ENCODE data around the gene MYCBP. TPM values are rescaled to one million over a fixed set of nuclear protein-coding genes. Genes with fewer than 3 reads are reported as not detected.

Gene MYCBP
- total and polyA plus RNA-seq, 8 donors, result 2.2 to 111 (median 13.8) TPM

GRCh38 chr1:38815903-38816627, 57.1 kb downstream of the MYCBP start:
- peak in 1 of 2 donors; percentile 51 for DNase-seq
- whole genome bisulfite sequencing, 5 donors, result 18 to 40% (median 25%) methylated on average over 27 to 36 of the region's 36 CpGs
- peaks cover 13 to 78% (median 38%) of the 10 kb centered on the region in 3 donors for H3K27me3 ChIP-seq
- TF ChIP-seq EP300 (IDR thresholded peaks at IDR 0.05), result no peak
- intact Hi-C loops (cut with DNase I; ENCODE audit: low total_unique reads), result no loop called here
- H3K4me1 ChIP-seq, result peaks cover 11 to 15% (median 13%) of the 10 kb centered on the region in 4 donors
- no peak overlapping the region for H3K27ac ChIP-seq
- peaks cover 0 to 11% (median 2%) of the 10 kb centered on the region in 4 donors for H3K9me3 ChIP-seq
- H3K36me3 ChIP-seq, result no peaks in the 10 kb centered on the region
- no peak overlapping the region for H3K4me3 ChIP-seq

- Histone ChIP-seq H3K9me3 (peaks cover 0 to 11% (median 2%) of the 10 kb centered on the region in 4 donors), H3K27ac (no peak overlapping the region), H3K36me3 (no peaks in the 10 kb centered on the region), H3K4me3 (no peak overlapping the region), H3K4me1 (peaks cover 11 to 15% (median 13%) of the 10 kb centered on the region in 4 donors), H3K27me3 (peaks cover 13 to 89% (median 38%) of the 10 kb centered on the region in 3 donors)
- 50 to 71% (median 60%) methylated on average over 1 of the region's 1 CpG for WGBS, 5 donors
- TF ChIP-seq POLR2A (IDR thresholded peaks at IDR 0.05), result no peak
- TF ChIP-seq EP300 (IDR thresholded peaks at IDR 0.05), result no peak
- TF ChIP-seq CTCF (IDR thresholded peaks at IDR 0.05), result no peak
- TF ChIP-seq POLR2AphosphoS5 (IDR thresholded peaks at IDR 0.05), result no peak
- no peak for DNase-seq
- intact Hi-C loops (cut with DNase I; ENCODE audit: low total_unique reads), result no loop called here
Observed at GRCh38 chr1:38814984-38815464, 58.1 kb downstream of the MYCBP start.

- peaks cover 11 to 15% (median 13%) of the 10 kb centered on the region in 4 donors for H3K4me1 ChIP-seq
- no peak overlapping the region for H3K4me3 ChIP-seq
- no peak for DNase-seq
- no peaks in the 10 kb centered on the region for H3K36me3 ChIP-seq
- peaks cover 13 to 93% (median 38%) of the 10 kb centered on the region in 3 donors for H3K27me3 ChIP-seq
- H3K9me3 ChIP-seq, result peaks cover 0 to 11% (median 2%) of the 10 kb centered on the region in 4 donors
- TF ChIP-seq CTCF (IDR thresholded peaks at IDR 0.05), result no peak
- no peak for TF ChIP-seq POLR2AphosphoS5 (IDR thresholded peaks at IDR 0.05)
- no peak for TF ChIP-seq EP300 (IDR thresholded peaks at IDR 0.05)
- no peak for TF ChIP-seq POLR2A (IDR thresholded peaks at IDR 0.05)
- intact Hi-C loops (cut with DNase I; ENCODE audit: low total_unique reads), result no loop called here
- no peak overlapping the region for H3K27ac ChIP-seq
- 54 to 67% (median 65%) methylated on average over 7 of the region's 7 CpGs for WGBS, 5 donors
Observed at GRCh38 chr1:38814444-38814983, 58.6 kb downstream of the MYCBP start.

- H3K36me3 ChIP-seq, result no peaks in the 10 kb centered on the region
- no peak for DNase-seq
- H3K4me1 ChIP-seq, result peaks cover 3 to 5% (median 3%) of the 10 kb centered on the region in 4 donors
- H3K4me3 ChIP-seq, result no peak overlapping the region
- H3K9me3 ChIP-seq, result peaks cover 0 to 11% (median 2%) of the 10 kb centered on the region in 4 donors
- 50 to 56% (median 55%) methylated on average over 5 of the region's 5 CpGs for WGBS, 5 donors
- intact Hi-C loops (cut with DNase I; ENCODE audit: low total_unique reads), result no loop called here
- H3K27me3 ChIP-seq, result peaks cover 5 to 93% (median 27%) of the 10 kb centered on the region in 3 donors
- TF ChIP-seq POLR2A (IDR thresholded peaks at IDR 0.05), result no peak
- no peak for TF ChIP-seq POLR2AphosphoS5 (IDR thresholded peaks at IDR 0.05)
- no peak for TF ChIP-seq CTCF (IDR thresholded peaks at IDR 0.05)
- no peak for TF ChIP-seq EP300 (IDR thresholded peaks at IDR 0.05)
- no peak overlapping the region for H3K27ac ChIP-seq
Observed at GRCh38 chr1:38812981-38813380, 60.2 kb downstream of the MYCBP start.

Small RNA genes lying within 50 kb of the gene (small RNA-seq; reads per million reads assigned to genes)
- 0 reads per million in 4 donors for gene GJA9-MYCBP

Other genes starting within 250 kb of the MYCBP start
- 10 to 100 TPM in 3 of 5 donors, 1 to 10 TPM in 2; 1.2 to 25.0 (median 11.2) TPM for gene RRAGC, start 13.6 kb downstream of the MYCBP start, total RNA-seq
- gene RRAGC, start 13.6 kb downstream of the MYCBP start, polyA plus RNA-seq, result 10 to 100 TPM in 2 of 3 donors, 1 to 10 TPM in 1; 9.7 to 15.3 (median 14.9) TPM
- gene GJA9, start 8.2 kb upstream of the MYCBP start, total RNA-seq, result under 1 TPM in 1 of 5 donors, not detected in 4; 0.73 TPM
- gene GJA9, start 8.2 kb upstream of the MYCBP start, polyA plus RNA-seq, result under 1 TPM in 1 of 3 donors, not detected in 2; 0.25 TPM
- 10 to 100 TPM in 2 of 5 donors, 1 to 10 TPM in 1, not detected in 2; 9.0 to 24.9 (median 14.5) TPM for gene RHBDL2, start 68.5 kb upstream of the MYCBP start, total RNA-seq
- gene RHBDL2, start 68.5 kb upstream of the MYCBP start, polyA plus RNA-seq, result 1 to 10 TPM; 4.3 to 9.3 (median 4.5) TPM
- 100 to 1,000 TPM in 1 of 5 donors, 10 to 100 TPM in 4; 25.1 to 134 (median 48.1) TPM for gene AKIRIN1, start 117.9 kb upstream of the MYCBP start, total RNA-seq
- 10 to 100 TPM; 14.8 to 35.6 (median 28.5) TPM for gene AKIRIN1, start 117.9 kb upstream of the MYCBP start, polyA plus RNA-seq
- 100 to 1,000 TPM; 104 to 333 (median 166) TPM for gene NDUFS5, start 153.0 kb upstream of the MYCBP start, total RNA-seq
- gene NDUFS5, start 153.0 kb upstream of the MYCBP start, polyA plus RNA-seq, result 100 to 1,000 TPM; 610 to 829 (median 727) TPM